ENCODE results near the gene PAPLN.

DNA sequence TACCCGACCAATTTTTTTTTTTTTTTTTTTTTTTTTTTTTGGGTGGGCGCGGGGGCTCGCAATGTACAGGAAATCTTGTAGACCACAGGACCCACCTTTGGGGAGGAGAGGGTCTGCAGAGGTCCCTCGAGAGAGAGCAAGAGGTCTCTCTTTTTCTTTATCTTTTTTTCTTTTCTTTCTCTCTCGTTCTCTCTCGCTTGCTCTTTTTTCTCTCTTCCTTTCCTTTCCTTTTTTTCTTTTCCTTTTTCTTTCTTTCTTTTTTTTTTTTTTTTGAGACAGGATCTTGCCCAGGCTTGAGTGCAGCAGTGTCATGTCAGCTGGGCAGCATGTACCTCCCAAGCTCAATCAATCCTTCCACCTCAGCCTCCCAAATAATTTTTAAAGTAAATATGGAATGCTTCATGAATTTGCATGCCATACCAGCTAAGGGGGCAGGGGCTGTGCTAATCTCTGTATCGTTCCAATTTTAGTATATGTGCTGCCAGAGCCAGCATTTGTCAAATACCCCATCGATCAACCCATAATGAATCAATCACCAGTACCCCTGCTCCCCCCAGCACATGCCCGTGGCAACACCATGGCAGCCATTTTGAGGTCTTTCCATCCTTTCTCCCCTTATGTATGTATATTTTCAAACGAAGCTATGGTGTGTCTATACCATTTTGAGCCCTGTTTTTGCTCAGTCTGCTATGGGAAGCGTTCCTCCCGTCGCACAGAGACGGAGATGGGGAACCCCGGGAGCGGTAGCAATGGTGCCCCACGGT is 9.3 kb downstream of the PAPLN start:
- no peak for TF ChIP-seq HNF4A (conservative IDR thresholded peaks at IDR 0.05)
- TF ChIP-seq GABPA (IDR thresholded peaks at IDR 0.05 in 1 of 2, conservative IDR thresholded peaks at IDR 0.05 in 1 of 2), result no peak
- TF ChIP-seq, protein P1, sequence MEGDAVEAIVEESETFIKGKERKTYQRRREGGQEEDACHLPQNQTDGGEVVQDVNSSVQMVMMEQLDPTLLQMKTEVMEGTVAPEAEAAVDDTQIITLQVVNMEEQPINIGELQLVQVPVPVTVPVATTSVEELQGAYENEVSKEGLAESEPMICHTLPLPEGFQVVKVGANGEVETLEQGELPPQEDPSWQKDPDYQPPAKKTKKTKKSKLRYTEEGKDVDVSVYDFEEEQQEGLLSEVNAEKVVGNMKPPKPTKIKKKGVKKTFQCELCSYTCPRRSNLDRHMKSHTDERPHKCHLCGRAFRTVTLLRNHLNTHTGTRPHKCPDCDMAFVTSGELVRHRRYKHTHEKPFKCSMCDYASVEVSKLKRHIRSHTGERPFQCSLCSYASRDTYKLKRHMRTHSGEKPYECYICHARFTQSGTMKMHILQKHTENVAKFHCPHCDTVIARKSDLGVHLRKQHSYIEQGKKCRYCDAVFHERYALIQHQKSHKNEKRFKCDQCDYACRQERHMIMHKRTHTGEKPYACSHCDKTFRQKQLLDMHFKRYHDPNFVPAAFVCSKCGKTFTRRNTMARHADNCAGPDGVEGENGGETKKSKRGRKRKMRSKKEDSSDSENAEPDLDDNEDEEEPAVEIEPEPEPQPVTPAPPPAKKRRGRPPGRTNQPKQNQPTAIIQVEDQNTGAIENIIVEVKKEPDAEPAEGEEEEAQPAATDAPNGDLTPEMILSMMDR (IDR thresholded peaks at IDR 0.05; ENCODE audit: low read depth, low read length, missing input control), result no peak
- TF ChIP-seq, protein P2, sequence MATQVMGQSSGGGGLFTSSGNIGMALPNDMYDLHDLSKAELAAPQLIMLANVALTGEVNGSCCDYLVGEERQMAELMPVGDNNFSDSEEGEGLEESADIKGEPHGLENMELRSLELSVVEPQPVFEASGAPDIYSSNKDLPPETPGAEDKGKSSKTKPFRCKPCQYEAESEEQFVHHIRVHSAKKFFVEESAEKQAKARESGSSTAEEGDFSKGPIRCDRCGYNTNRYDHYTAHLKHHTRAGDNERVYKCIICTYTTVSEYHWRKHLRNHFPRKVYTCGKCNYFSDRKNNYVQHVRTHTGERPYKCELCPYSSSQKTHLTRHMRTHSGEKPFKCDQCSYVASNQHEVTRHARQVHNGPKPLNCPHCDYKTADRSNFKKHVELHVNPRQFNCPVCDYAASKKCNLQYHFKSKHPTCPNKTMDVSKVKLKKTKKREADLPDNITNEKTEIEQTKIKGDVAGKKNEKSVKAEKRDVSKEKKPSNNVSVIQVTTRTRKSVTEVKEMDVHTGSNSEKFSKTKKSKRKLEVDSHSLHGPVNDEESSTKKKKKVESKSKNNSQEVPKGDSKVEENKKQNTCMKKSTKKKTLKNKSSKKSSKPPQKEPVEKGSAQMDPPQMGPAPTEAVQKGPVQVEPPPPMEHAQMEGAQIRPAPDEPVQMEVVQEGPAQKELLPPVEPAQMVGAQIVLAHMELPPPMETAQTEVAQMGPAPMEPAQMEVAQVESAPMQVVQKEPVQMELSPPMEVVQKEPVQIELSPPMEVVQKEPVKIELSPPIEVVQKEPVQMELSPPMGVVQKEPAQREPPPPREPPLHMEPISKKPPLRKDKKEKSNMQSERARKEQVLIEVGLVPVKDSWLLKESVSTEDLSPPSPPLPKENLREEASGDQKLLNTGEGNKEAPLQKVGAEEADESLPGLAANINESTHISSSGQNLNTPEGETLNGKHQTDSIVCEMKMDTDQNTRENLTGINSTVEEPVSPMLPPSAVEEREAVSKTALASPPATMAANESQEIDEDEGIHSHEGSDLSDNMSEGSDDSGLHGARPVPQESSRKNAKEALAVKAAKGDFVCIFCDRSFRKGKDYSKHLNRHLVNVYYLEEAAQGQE (IDR thresholded peaks at IDR 0.05), result no peak
- TF ChIP-seq YY1 (IDR thresholded peaks at IDR 0.05), result no peak
- no peak for TF ChIP-seq SP1 (IDR thresholded peaks at IDR 0.05)
- TF ChIP-seq, protein P3, sequence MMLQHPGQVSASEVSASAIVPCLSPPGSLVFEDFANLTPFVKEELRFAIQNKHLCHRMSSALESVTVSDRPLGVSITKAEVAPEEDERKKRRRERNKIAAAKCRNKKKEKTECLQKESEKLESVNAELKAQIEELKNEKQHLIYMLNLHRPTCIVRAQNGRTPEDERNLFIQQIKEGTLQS (IDR thresholded peaks at IDR 0.05), result no peak
- TF ChIP-seq JUND (IDR thresholded peaks at IDR 0.05), result no peak

All from liver (tissue), 3 donors.